ENCODE measurements around the gene VTCN1. TPM values are rescaled to one million over a fixed set of nuclear protein-coding genes. Genes with fewer than 3 reads are reported as not detected.
"Not testable (repeated sequence)": the region's sequence is repeated elsewhere in the genome, so short reads cannot be mapped to it uniquely, and the experiment has no call there.

The VTCN1 gene
- total RNA-seq, 1 donor from 2014 or later: not detected

DNA sequence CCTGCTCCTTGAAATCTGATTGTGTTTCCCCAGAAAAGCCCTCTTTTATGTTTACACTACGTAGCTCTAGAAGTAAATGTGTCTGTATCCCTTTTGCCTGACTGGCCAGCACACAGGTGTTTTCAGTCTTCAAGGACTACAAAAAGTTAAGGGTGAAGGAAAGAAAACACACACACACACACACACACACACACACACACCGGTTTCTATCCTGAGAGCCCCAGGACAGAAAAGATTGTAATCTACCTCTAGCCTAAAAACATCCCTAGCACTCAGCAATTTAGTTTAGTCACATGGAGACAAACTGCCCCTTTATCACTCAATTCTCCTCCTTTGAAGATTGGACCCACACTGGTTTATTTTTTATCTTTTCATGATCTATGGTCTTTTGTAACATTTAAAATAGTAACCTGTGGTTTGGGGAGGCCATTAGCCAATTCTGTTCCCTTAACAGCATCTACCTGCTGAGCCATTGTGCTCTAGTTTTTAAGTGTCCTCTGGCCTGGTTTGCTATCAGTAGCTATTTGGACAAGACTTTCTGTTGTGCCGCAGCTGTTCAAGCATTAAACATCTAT lies 73.4 kb downstream of the VTCN1 start:
- ATAC-seq (no peak), DNase-seq (ENCODE audit: low spot score) (no peak)
- intact Hi-C loops (cut with DNase I): no loop called here

DNA sequence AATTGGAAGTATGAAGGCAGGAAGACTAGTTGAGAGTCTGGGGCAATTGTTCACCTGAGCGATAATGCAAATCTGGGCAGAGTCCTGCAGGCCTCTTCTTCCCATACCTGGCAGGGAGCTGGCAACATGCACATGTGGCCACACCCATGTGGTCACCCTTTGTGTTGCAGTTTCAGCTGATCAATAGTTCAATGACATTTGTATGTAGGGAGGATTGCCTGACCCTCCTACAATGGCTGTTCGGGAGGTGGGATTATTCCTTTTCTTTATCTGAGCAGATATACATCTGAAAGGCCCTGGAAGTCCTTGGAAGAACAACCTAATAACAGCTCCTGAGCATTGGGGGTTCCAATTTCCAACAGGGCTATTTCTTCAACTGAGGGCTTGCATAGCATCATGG lies 74.0 kb downstream of the VTCN1 start:
- ATAC-seq: no peak
- intact Hi-C loops (cut with DNase I): no loop called here
- no peak for DNase-seq (ENCODE audit: low spot score)

DNA sequence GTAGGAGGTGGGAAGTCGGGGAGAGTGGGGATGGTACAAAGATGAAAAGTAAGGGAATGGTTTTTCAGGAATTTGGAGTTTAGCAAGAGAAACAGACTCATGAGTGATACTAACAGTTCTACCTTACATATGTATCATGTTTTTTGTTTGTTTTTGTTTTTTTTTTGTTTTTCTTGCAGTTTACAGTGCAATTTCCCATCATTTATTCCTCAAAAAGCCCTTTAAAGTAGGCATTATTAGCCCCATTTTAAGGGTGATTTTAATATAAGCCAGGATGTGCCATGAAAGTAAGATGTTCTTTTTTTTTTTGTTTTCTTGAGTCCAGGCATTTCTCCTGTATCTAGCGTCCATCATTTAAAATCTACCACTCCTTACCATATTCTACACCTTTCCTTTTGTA lies 75.4 kb downstream of the VTCN1 start:
- intact Hi-C loops (cut with DNase I): no loop called here
- ATAC-seq (no peak), DNase-seq (ENCODE audit: low spot score) (no peak)

DNA sequence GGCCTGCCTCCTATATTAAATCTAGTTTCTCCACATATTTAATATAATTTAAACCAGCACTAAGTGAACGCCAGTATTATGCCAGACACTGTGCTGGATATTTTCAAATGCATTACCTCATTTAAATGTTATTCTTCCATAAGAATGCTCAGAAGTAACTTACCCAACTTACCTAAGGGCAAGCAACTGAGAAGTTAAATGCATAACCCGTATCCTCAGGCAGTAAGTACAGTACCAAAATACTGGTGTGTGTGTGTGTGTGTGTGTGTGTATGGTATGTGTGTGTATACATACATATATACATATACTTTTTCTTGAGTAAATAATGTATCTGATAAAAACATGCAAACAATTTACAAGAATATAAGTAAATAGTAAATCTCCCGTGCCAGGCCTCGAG lies 80.2 kb downstream of the VTCN1 start:
- intact Hi-C loops (cut with DNase I): no loop called here
- ATAC-seq (no peak), DNase-seq (ENCODE audit: low spot score) (no peak)

DNA sequence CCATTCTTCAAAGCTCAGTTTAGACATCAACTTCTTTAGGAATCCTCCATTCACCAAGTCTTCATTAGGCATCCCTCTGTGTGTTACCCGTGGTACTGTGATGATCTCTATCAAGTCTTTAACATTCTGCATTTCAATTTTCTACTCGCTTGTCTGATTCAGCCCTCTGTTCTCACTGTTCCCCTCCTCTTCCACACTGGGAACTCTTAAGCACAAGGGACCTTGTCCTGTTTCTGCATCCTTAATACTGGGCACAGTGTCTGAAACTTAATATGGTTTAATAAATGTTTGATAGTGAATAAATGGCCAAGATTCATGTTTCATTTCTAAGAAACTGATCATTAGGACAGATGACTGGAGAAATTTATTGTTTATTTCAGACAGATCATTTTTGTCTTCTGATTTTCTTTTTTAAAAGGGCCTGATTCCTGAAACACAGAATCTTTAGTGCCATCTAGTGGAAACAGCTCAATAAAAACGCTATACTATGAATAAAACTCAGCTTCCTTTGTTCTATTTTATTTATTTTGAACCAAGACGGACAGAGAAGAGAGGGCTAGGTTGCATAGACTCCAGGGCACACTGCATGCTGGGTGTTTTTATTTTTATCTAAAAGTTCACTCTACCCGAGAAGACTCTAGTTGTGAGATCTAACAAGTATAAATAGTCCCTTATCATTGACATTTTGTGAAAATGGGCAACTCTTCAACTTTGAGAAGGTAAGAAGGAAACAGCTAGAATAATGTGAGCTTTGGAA lies 82.2 kb downstream of the VTCN1 start:
- DNase-seq (ENCODE audit: low spot score) (no peak), ATAC-seq (peak; percentile 39)
- intact Hi-C loops (cut with DNase I): no loop called here

DNA sequence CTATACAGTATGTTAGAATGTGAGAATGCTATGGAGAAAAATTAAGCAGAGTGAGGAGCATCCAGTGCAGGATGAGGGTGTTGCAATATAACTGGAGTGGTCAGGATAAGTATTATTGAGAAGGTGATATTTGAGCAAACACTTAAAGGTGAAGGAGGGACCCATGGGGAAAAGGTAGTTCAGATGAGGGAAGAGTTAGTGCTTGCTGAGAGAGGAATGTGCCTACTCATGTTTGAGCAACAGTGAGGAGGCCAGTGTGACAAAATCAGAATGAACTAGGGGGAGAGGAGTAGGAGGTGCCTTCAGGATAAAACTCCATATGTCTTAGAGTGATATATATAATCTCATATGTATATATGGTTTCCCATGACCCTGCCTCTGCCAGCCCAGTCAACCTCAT lies 82.9 kb downstream of the VTCN1 start:
- DNase-seq (ENCODE audit: low spot score) (no peak), ATAC-seq (no peak)
- intact Hi-C loops (cut with DNase I): no loop called here

DNA sequence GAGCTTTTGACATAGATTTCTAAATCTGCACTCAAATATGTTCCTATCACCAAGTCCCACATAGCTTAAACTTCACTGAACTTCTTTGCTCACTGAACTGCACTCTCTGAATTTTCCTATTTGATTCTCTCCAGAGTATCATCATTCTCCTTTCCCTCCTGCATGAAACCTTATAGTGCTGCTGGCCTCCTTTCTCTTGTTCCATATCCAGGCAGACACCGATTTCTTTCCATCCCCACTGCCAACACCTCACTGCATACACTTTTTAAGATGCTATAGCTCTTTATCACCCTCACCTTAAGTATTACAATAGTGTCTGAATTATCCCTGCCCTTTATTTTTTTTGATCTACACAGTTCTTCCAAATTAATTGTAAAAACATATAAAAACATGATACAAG lies 86.1 kb downstream of the VTCN1 start:
- intact Hi-C loops (cut with DNase I): no loop called here
- DNase-seq (ENCODE audit: low spot score) (no peak), ATAC-seq (no peak)

DNA sequence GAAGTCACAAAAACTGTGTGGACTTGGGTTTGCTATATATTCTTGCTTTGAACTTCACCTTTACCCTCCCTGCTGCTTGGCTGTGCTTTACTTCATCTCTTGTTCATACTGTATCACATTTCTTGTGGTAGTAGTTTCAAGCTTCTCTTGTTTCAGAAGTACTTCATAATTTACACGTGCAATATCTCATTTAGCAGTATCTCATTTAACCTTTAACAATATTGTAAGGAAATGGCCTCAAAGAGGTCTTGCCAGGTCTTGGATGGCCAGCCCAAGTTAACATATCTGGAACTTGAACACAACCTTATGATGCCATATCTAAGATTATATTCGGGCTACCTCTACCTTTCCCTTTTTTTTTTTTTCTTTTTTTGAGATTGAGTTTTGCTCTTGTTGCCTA lies 87.5 kb downstream of the VTCN1 start:
- no peak for ATAC-seq
- intact Hi-C loops (cut with DNase I): no loop called here
- no peak for DNase-seq (ENCODE audit: low spot score)

DNA sequence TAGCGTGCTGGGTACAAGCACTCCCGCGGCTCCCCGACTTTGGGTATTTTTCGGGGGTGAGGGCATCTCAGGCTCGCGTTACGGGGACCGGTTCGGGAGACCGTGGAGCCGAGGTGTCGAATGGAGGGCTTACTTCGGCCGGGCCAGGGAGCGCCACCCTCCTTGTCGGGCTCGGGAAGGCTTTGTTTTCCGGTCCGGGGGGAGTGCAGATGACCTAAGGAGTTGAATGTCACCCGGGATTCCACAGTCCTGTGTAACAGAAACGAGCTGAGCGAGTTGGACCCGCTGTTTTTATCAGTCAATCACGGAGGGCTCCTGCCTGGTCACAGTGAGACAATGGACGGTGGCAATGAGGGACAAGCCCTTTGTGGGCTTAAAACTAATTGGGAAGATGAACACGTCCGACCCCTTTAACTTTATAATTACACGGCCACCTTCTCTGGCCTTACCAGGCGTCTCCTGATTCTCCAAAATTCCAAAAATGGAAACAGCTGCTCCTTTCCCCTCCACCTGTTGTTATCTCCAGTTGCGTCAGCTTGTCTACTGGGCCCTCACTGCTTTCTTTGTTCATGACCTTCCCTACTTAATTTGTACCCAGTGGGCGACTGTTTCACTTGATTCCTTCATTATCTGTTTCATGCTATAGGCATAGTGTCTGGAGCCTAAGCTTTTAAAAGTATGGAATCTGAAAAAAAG lies 88.2 kb downstream of the VTCN1 start:
- no peak for DNase-seq (ENCODE audit: low spot score)
- ATAC-seq: no peak
- intact Hi-C loops (cut with DNase I): no loop called here

DNA sequence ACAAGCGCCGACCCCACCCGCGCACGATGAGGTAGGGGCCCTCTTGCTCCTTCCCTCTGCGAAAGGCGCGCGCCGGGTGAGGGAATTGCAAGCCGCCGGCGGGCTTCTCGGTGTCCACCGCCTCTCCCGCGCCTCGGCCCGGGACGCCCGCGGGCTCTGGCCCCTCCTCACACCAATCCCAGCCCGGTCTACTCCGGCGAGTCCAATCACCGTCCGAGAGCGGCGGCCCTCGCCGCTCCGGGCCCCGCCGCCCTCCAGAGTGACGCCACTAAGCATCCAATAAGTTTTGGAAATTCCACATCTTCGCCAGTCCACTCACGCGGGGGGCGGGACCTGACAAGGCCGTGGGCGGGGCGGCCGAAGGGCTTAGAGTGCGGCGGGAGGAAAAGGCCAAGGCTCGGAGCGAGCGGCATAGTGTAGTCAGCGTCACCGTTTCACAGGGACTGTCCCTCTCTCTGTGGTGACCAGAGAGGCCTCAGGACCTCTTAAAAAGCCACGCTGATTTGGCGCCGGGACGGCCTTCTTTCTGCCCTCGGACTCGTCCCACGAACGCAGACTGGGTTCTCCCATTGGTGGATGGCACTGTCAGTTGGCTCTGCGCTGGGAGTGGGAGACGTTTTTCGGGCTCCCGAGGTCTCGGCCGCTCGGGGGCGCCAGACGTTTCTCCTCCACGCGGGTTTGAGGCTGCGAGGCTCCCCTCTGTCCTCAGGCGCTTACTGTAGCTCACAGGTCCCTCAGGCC lies 89.0 kb downstream of the VTCN1 start, which contains the start of gene TRIM45:
TRIM45 (minus strand) TSS at position 161 of the 741 bp plus-strand sequence. CDS start 548 bp downstream, outside the sequence.
- intact Hi-C loops (cut with DNase I): no loop called here
- ATAC-seq: peak; percentile 99

DNA sequence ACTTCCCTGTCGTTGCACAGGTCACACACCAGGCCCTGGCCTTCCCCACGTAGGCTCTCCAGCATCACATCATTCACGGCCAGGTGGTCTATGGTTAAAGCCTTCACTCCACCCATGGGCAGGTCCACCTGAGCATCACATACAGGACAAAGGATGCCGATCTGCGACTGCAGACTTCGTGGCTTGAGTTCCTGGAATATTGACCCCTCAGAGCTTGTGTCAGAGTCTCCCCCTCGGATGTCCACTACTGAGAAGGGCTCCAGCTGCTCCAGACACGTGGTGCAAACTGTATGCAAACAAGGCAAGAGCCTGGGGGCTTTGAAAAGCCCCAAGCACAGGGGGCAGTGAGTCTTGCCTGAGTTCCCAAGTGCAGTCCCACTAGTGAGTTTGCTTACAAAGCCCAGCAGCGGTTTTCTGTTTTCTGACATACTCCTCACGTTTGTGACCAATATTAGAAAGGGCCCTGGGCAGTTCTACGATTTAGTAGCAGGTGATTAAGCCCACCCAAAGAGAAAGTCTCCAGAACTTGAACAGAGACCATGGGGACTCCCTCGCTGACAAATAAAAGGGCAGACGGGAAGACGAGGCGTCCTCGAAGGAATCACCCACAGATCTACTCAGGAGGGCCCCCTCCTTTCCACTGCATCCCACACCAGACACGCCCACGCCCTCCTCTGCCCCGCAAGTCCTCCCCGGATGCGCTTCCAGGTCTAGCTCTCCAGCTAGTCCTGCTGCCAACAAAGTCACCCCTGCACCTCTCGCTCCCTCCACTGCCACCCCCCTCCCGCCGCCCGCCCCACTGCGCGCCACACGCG lies 89.7 kb downstream of the VTCN1 start:
- ATAC-seq (peak; percentile 16), DNase-seq (ENCODE audit: low spot score) (no peak)
- intact Hi-C loops (cut with DNase I): no loop called here

More for the DNA sequence above, 89.0 kb downstream of the VTCN1 start, which contains the start of gene TRIM45:
- peak; percentile 98 for DNase-seq (ENCODE audit: low spot score)

DNA sequence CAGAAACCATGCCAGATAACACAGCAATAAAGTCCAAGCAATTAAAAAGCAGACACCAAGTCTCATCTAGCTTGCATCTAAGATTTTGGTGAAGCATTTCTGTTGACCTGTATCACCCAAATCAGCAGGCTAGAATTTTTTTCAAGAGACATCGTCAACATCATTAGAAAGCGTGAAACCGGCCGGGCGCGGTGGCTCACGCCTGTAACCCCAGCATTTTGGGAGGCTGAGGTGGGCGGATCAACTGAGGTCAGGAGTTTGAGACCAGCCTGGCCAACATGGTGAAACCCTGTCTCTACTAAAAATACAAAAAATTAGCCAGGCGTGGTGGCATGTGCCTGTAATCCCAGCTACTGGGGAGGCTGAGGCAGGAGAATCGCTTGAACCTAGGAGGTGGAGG lies 91.6 kb downstream of the VTCN1 start:
- DNase-seq (ENCODE audit: low spot score); intact Hi-C loops (cut with DNase I); ATAC-seq: not testable (repeated sequence)

DNA sequence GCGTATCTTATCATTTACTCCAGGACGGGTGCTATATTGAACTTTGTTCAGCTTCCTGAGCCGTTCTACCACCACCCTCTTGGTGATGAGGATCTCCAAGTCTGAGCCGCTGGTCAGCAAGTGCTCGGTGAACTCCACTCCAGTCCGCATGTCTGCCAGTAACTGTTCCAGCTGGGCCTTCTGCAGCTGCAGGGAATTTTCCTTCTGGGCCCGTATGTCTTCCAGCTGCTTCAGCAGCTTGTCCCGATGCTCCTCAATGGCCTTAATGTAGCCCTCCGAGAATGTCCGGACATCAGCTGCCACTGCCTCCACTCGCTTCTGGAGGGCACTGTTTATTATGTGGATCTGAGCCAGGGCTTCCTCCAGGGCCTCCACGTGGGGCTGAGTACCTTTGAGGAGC lies 92.6 kb downstream of the VTCN1 start:
- no peak for ATAC-seq
- no peak for DNase-seq (ENCODE audit: low spot score)
- intact Hi-C loops (cut with DNase I): no loop called here

DNA sequence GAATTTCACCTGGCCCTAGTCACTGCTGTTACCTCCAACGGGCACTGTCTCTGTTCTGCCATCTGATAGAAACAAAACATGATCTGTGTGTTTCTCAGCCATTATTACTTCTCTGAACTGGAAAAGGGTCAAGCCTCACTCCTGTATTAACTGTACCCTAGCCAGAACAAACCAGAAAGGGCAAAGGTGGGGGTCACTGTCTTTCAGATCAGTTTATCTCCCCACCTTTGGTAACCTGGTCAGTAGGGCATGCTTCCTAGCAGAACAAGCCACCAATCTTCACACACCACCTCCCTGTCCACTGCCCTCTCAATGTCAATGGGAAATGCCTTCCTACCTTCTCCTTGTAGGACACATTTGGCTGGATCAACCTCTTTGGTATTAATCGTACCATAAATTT lies 93.0 kb downstream of the VTCN1 start:
- DNase-seq (ENCODE audit: low spot score) (no peak), ATAC-seq (no peak)
- intact Hi-C loops (cut with DNase I): no loop called here

DNA sequence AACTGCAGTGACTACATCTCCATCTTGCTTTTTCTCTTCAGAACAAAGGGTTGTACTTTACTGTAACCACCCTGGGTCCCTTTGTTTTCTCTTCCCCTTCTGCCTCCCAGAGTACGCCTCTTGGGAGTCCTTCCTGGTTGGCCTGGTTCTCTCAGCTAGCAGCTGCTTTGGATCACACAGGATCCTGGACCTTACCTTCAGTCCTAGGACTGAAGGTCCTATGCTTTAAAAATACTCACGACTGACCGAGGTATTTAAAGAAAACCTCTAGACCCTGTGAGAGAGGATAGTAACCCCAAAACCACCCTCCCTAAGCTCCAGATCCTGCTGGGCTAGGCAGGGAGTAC lies 94.0 kb downstream of the VTCN1 start:
- intact Hi-C loops (cut with DNase I): no loop called here
- ATAC-seq (no peak), DNase-seq (ENCODE audit: low spot score) (no peak)

DNA sequence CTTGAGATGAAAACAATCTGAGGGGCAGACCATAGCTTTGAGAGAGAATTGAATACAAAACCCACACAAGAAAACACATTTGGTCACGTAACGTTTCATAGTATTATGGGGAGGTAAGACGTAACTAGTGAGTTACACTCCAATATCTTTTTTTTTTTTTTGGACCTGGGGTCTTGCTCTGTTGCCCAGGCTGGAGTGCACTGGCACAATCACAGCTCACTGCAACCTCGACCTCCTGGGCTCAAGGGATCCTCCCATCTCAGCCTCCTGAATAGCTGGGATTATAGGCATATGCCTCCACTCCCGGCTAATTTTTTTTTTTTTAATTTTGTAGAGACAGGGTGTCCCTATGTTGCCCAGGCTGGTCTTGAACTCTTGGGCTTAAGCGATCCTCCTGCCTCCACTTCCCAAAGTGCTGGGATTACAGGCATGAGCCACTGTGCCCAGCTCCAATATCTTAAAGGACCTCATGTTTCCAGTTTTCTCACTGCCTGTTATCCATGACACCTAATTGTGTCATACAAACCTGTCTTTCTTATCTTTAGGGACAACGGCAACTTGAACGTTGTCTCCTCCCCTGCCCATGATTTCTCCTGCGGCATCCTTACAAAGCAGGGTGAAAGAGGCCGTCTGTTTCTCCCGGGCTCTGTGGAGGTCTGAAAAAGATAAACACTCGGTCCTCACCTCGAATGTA lies 94.5 kb downstream of the VTCN1 start:
- intact Hi-C loops (cut with DNase I): no loop called here
- ATAC-seq (no peak), DNase-seq (ENCODE audit: low spot score) (no peak)

DNA sequence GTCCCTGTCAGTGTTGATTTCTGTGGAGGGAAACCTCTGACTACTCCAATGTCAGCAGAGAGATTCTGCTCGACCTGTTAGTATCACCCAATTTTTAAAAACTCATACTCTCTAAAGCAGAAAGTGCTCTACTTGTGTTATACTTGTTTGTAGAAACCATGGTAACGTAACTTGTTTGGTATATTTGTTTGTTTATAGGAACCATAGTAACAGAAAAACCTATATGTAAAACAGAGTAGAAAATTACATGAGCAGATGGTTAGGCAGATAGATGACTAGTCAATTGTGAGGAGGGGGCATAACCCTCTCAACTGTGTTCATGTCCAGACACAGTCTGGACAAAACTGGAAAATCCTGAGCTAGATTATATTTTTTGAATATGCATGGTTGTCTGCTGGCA lies 95.8 kb downstream of the VTCN1 start:
- intact Hi-C loops (cut with DNase I): no loop called here
- ATAC-seq (no peak), DNase-seq (ENCODE audit: low spot score) (no peak)

DNA sequence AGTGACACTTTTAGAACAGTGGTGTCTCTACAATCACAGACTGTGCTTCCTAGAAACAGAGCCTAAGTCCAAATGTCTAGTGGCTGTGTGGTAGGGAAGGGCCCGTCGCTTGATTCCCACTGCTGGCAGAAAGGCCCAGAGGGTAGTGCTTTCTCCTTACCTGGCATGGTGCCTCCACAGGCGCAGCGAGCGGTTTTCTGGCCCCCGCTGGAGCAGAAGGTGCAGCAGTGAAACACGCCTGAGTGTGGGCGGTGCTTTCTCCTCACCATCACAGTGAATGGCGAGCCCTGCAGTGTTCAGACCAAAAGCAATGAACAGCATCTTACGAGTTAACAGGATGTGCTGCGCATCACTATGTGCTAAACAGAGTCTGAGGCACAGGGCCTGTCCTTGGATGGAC lies 97.5 kb downstream of the VTCN1 start:
- intact Hi-C loops (cut with DNase I): no loop called here
- DNase-seq (ENCODE audit: low spot score): no peak
- ATAC-seq: no peak

Measured in sciatic nerve (tissue), 2 donors.